ENCODE results near the gene NPHP3.
"Not testable (repeated sequence)": the region's sequence is repeated elsewhere in the genome, so short reads cannot be mapped to it uniquely, and the experiment has no call there.

NPHP3 gene

GRCh38 chr3:132722165-132723023 is at the start of gene NPHP3:
NPHP3 (minus strand) TSS chr3:132722409; CDS start chr3:132722355, 54 bp downstream.
- peak; percentile 79 for DNase-seq

- no peak for DNase-seq
Observed at GRCh38 chr3:132758740-132759139, 36.5 kb upstream of the NPHP3 start.

GRCh38 chr3:132756108-132756650 is 34.0 kb upstream of the NPHP3 start:
- no peak for DNase-seq

GRCh38 chr3:132753946-132754345 is 31.7 kb upstream of the NPHP3 start:
- DNase-seq, result no peak

GRCh38 chr3:132749786-132750185 is 27.6 kb upstream of the NPHP3 start:
- DNase-seq, result no peak

- not testable (repeated sequence) for DNase-seq
Observed at GRCh38 chr3:132746720-132747119, 24.5 kb upstream of the NPHP3 start.

GRCh38 chr3:132738314-132738713 is 16.1 kb upstream of the NPHP3 start:
- DNase-seq, result no peak

- no peak for DNase-seq
Observed at GRCh38 chr3:132735589-132735988, 13.4 kb upstream of the NPHP3 start.

- DNase-seq, result peak; percentile 16
Observed at GRCh38 chr3:132730891-132731580, 8.8 kb upstream of the NPHP3 start.

- DNase-seq, result peak; percentile 32
Observed at GRCh38 chr3:132726341-132726823, 4.2 kb upstream of the NPHP3 start.

- DNase-seq, result no peak
Observed at GRCh38 chr3:132723024-132723950, 1.1 kb upstream of the NPHP3 start.

GRCh38 chr3:132721479-132722164 is 587 bp downstream of the NPHP3 start:
- no peak for DNase-seq

GRCh38 chr3:132720228-132720627 is 2.0 kb downstream of the NPHP3 start:
- DNase-seq, result no peak

GRCh38 chr3:132716372-132716771 is 5.8 kb downstream of the NPHP3 start:
- no peak for DNase-seq

- DNase-seq, result no peak
Observed at GRCh38 chr3:132713977-132714727, 8.1 kb downstream of the NPHP3 start.

GRCh38 chr3:132710311-132710710 is 11.9 kb downstream of the NPHP3 start:
- DNase-seq, result no peak

- no peak for DNase-seq
Observed at GRCh38 chr3:132709761-132710160, 12.4 kb downstream of the NPHP3 start.

GRCh38 chr3:132703733-132704132 is 18.5 kb downstream of the NPHP3 start:
- DNase-seq, result no peak

GRCh38 chr3:132695422-132695821 is 26.8 kb downstream of the NPHP3 start:
- DNase-seq, result no peak

GRCh38 chr3:132694991-132695390 is 27.2 kb downstream of the NPHP3 start:
- DNase-seq, result no peak

GRCh38 chr3:132690040-132690439 is 32.2 kb downstream of the NPHP3 start:
- DNase-seq, result no peak
